B cell (primary cell): ENCODE data around the gene TNFRSF6B. TPM values are rescaled to one million over a fixed set of nuclear protein-coding genes. Genes with fewer than 3 reads are reported as not detected.

Source experiments
- ATAC-seq: fragments of 200-7000 bp; cut with Tn5 transposase; one replicate; pipeline ENCODE4 v1.10.0; 2021; ENCODE audit warnings: low read depth, mild to moderate bottlenecking, moderate number of reproducible peaks, moderate library complexity
- CTCF ChIA-PET: fragments of 350-600 bp; sonication (Branson Sonifier 250); formaldehyde crosslinking; loops from one replicate; lab custom pipeline; 2021; ENCODE audit warnings: antibody characterized with exemption, inconsistent platforms; lab: Charles Lee
- POLR2A ChIA-PET: fragments of 350-600 bp; sonication (Branson Sonifier 250); formaldehyde crosslinking; loops from one replicate; lab custom pipeline; 2021; ENCODE audit warnings: antibody characterized with exemption; lab: Charles Lee
- DNase-seq: peaks from one replicate; pipeline ENCODE4 v3.0.0; 2013
- H2AFZ ChIP-seq: 2 replicates; pipeline ENCODE4 v1.6.1; 2012; ENCODE audit warnings: mild to moderate bottlenecking, low read depth, low read length; ENCODE audit not compliant: insufficient read depth, poor library complexity, severe bottlenecking
- H3K27ac ChIP-seq, 2 donors: 1 replicate in 1 of 2; 2 replicates in 1 of 2; pipeline ENCODE4 v1.5.1; 2012 to 2013; ENCODE audit warnings: low read length in 2 of 2, mild to moderate bottlenecking in 2 of 2, moderate library complexity in 1 of 2
- H3K27me3 ChIP-seq, 4 experiments: fragments of 200-600 bp in 1 of 4; sonication (generic) in 1 of 4; replicated peaks in 1 of 4; 1 replicate in 2 of 4; 2 replicates in 2 of 4; pipeline versions ENCODE4 v1.6.1 to v1.7.0; 2013 to 2016; ENCODE audit warnings: low read length in 3 of 4, mild to moderate bottlenecking in 2 of 4, mixed read lengths in 1 of 4, moderate library complexity in 1 of 4; ENCODE audit not compliant: insufficient read depth in 4 of 4, control insufficient read depth in 3 of 4; ENCODE audit errors: control extremely low read depth in 1 of 4
- H3K36me3 ChIP-seq, 2 experiments: replicated peaks in 1 of 2; 1 replicate in 1 of 2; 2 replicates in 1 of 2; pipeline versions ENCODE4 v1.6.1 to v1.7.1; 2013; ENCODE audit warnings: low read length in 1 of 2; ENCODE audit not compliant: insufficient read depth in 2 of 2, control insufficient read depth in 1 of 2; ENCODE audit errors: control extremely low read depth in 1 of 2, extremely low read depth in 1 of 2
- H3K4me1 ChIP-seq, 2 donors: fragments of 200-600 bp in 1 of 2; sonication (generic) in 1 of 2; 1 replicate in 1 of 2; 2 replicates in 1 of 2; pipeline versions ENCODE4 v1.5.1 to v1.6.1; 2013 to 2017; ENCODE audit warnings: low read length in 2 of 2; ENCODE audit not compliant: control insufficient read depth in 2 of 2, insufficient read depth in 2 of 2
- H3K4me2 ChIP-seq: replicated peaks from 2 replicates; pipeline ENCODE3; 2012; ENCODE audit warnings: mild to moderate bottlenecking, low read depth, low read length; ENCODE audit not compliant: poor library complexity, severe bottlenecking
- H3K4me3 ChIP-seq, 5 experiments: fragments of 200-600 bp in 1 of 5; sonication (generic) in 1 of 5; 1 replicate in 3 of 5; 2 replicates in 2 of 5; pipeline versions ENCODE4 v1.5.1 to v1.7.0; 2011 to 2016; ENCODE audit warnings: low read length in 4 of 5, mild to moderate bottlenecking in 4 of 5, low read depth in 2 of 5, control low read depth in 1 of 5, moderate library complexity in 1 of 5; ENCODE audit not compliant: insufficient read depth in 1 of 5; ENCODE audit errors: control extremely low read depth in 1 of 5, extremely low read depth in 1 of 5
- H3K79me2 ChIP-seq: fragments of 200-600 bp; sonication (generic); one replicate; pipeline ENCODE4 v1.6.0; 2016; ENCODE audit warnings: low read length; ENCODE audit not compliant: control insufficient read depth, insufficient read depth
- H3K9ac ChIP-seq: fragments of 200-600 bp; sonication (generic); 2 replicates; pipeline ENCODE4 v1.6.1; 2017; ENCODE audit warnings: mild to moderate bottlenecking, low read length, moderate library complexity
- H3K9me3 ChIP-seq, 3 donors: one replicate each; pipeline versions ENCODE4 v1.6.1 to v1.7.1; 2013; ENCODE audit warnings: low read length in 2 of 3; ENCODE audit not compliant: control insufficient read depth in 2 of 3, insufficient read depth in 1 of 3; ENCODE audit errors: control extremely low read depth in 1 of 3
- H4K20me1 ChIP-seq: 2 replicates; pipeline ENCODE4 v1.6.0; 2012; ENCODE audit warnings: mild to moderate bottlenecking, low read length; ENCODE audit not compliant: insufficient read depth, control insufficient read depth, poor library complexity, severe bottlenecking
- H3K27ac Mint-ChIP-seq: one replicate; pipeline ENCODE4 v1.8.0; 2021; ENCODE audit warnings: mixed read lengths
- H3K27me3 Mint-ChIP-seq: one replicate; pipeline ENCODE4 v1.8.0; 2021; ENCODE audit warnings: mixed read lengths
- H3K4me1 Mint-ChIP-seq: one replicate; pipeline ENCODE4 v1.8.0; 2021; ENCODE audit warnings: mixed read lengths
- H3K4me3 Mint-ChIP-seq: one replicate; pipeline ENCODE4 v1.8.0; 2021; ENCODE audit warnings: mixed read lengths
- H3K9me3 Mint-ChIP-seq: one replicate; pipeline ENCODE4 v1.8.0; 2022; ENCODE audit warnings: mixed read lengths; ENCODE audit not compliant: insufficient read depth
- EZH2 ChIP-seq: IDR thresholded peaks from 2 replicates; pipeline ENCODE4 v1.6.1; 2012; ENCODE audit warnings: borderline replicate concordance, low read depth, mild to moderate bottlenecking, moderate library complexity, low read length; ENCODE audit not compliant: insufficient read depth, poor library complexity, severe bottlenecking
- WGBS: methylation state at CpG from one replicate; pipeline ENCODE4 v1.1.5; 2013; ENCODE audit warnings: missing lambda C conversion rate; ENCODE audit not compliant: insufficient coverage; 5-methylcytosine and 5-hydroxymethylcytosine counted together
- intact Hi-C: fragments of 100-400 bp; cut with micrococcal nuclease; formaldehyde crosslinking; loops from one replicate; pipeline ENCODE4 v1.10.0; 2022
- polyA plus RNA-seq: library from polyadenylated mRNA; depleted of rRNA; stranded (reverse); fragments of >200 nt; gene quantifications from 2 replicates; pipeline ENCODE4 v1.2.3, GENCODE V29; 2012
- total RNA-seq, 2 donors: library from RNA; stranded (reverse); fragments of 120-200 nt in 1 of 2; gene quantifications; 1 replicate in 1 of 2; 2 replicates in 1 of 2; pipeline versions ENCODE4 v1.2.3 to v1.2.4, GENCODE V29; 2013 to 2022
- TF ChIP-seq, protein P1 (sequence below): fragments of 200-600 bp; IDR thresholded peaks from one replicate; pipeline ENCODE4 v1.8.0; 2022; ENCODE audit warnings: antibody characterized with exemption, mild to moderate bottlenecking

The TNFRSF6B gene
- total and polyA plus RNA-seq, 2 donors (not counting 1 experiment from before 2014, with no cell fraction given): 6.7 TPM; not detected in 1

DNA sequence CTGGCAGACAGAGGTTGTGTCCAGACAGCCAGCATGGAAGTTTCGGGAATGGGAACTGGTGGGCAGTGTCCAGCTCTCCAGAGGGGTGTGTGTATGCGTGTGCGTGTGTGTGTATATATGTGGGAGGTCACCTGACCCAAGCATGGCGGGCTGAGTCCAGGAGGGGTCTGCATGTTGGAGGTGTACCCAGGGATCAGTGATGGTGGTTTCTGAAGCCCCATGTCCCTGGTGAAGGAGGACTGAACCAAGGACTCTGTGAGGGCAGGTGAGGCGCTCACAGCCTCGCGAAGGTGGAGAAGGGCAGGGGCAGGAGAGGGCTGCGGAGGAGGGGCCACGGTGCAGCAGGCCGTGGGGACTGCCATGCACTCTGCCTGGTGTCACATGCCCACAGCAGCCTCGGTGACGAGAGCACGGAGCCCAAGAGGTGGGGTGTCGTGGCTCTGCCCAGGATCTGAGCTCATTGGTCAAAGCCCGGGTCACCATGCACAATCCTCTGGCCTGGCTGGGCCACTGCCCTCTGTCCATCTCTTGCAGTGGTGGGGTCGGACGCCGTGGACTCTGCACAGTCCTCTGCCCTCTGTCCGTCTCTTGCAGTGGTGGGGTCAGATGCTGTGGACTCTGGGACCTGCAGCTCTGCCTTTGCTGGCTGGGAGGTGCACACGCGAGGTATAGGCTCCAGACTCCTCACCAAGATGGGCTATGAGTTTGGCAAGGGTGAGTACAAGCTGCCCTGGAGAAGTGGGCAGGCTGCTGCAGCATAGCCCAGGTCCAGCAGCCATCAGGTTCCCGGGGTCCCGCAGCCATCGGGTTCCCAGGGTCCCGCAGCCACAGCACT lies 37.9 kb downstream of the TNFRSF6B start:
- peaks cover 58% of the 10 kb centered on the region for H4K20me1 ChIP-seq
- ATAC-seq (no peak), DNase-seq (no peak)
- intact Hi-C loops: no loop called here
- Mint-ChIP-seq H3K9me3 (no peaks in the 10 kb centered on the region), H3K27ac (no peak overlapping the region), H3K27me3 (no peaks in the 10 kb centered on the region), H3K4me3 (no peak overlapping the region), H3K4me1 (peaks cover 31% of the 10 kb centered on the region)
- H3K27ac ChIP-seq: no peak overlapping the region
- H3K9me3 ChIP-seq: no peaks in the 10 kb centered on the region
- H3K27me3 ChIP-seq: no peaks in the 10 kb centered on the region
- no peak overlapping the region for H3K4me3 ChIP-seq
- ChIA-PET POLR2A (no interaction called here), CTCF (no interaction called here)
- no peak overlapping the region for H3K4me2 ChIP-seq
- peaks cover 0 to 24% of the 10 kb centered on the region in 2 experiments for H3K36me3 ChIP-seq
- TF ChIP-seq, protein P1, sequence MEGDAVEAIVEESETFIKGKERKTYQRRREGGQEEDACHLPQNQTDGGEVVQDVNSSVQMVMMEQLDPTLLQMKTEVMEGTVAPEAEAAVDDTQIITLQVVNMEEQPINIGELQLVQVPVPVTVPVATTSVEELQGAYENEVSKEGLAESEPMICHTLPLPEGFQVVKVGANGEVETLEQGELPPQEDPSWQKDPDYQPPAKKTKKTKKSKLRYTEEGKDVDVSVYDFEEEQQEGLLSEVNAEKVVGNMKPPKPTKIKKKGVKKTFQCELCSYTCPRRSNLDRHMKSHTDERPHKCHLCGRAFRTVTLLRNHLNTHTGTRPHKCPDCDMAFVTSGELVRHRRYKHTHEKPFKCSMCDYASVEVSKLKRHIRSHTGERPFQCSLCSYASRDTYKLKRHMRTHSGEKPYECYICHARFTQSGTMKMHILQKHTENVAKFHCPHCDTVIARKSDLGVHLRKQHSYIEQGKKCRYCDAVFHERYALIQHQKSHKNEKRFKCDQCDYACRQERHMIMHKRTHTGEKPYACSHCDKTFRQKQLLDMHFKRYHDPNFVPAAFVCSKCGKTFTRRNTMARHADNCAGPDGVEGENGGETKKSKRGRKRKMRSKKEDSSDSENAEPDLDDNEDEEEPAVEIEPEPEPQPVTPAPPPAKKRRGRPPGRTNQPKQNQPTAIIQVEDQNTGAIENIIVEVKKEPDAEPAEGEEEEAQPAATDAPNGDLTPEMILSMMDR: no peak
- TF ChIP-seq EZH2: no peak
- 96% methylated on average over 25 of the region's 25 CpGs for WGBS
- peaks cover 50 to 61% of the 10 kb centered on the region in 2 donors for H3K4me1 ChIP-seq
- H3K9ac ChIP-seq: no peak overlapping the region
- no peak overlapping the region for H2AFZ ChIP-seq
- peaks cover 44% of the 10 kb centered on the region for H3K79me2 ChIP-seq
